ENCODE measurements around the gene TECTA.

DNA sequence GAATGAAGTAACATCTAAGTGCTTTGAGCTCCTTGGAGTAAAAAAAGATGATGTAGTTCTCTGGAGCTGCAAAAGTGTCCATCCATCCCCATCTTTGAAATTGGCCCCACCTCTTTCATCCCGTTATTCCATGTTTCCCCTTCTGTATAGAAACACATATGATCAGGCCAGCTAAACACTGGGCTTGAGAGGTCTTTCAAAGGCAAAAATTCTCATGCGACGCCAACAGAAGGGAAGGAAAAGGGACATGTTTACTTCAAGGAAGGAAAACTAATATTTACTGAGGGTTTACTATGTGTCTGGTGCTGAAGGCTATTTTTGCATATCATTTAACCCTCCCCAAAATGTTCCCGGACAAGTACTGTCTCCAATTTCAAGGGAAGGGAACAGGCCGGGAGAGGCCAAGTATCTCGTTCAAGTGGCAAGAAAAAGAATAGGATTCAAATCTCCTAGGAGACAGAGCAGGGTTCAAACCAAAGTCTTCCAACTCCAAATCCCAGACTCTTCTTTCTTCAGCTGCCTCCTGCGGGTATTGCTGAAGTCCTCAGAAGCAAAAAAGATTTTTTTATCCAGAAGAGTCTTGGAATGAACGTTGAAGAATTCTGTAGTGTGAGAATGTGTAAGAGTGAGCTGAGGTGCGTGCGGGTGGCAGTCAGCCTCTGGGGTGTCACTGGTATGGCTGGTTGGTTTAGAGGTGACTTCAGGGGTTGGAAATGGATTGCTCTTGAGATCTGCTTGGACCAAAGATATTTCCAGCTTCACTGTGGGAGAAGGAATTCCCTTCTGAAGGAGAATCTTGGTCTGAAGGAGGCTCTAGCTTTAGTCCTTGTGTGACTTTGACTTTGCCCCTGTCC, 10.1 kb downstream of the TECTA start:
- TF ChIP-seq NFYB (CRISPR knock-in tag; conservative IDR thresholded peaks at IDR 0.05; ENCODE audit: low read depth): no peak
- TF ChIP-seq, protein P1, sequence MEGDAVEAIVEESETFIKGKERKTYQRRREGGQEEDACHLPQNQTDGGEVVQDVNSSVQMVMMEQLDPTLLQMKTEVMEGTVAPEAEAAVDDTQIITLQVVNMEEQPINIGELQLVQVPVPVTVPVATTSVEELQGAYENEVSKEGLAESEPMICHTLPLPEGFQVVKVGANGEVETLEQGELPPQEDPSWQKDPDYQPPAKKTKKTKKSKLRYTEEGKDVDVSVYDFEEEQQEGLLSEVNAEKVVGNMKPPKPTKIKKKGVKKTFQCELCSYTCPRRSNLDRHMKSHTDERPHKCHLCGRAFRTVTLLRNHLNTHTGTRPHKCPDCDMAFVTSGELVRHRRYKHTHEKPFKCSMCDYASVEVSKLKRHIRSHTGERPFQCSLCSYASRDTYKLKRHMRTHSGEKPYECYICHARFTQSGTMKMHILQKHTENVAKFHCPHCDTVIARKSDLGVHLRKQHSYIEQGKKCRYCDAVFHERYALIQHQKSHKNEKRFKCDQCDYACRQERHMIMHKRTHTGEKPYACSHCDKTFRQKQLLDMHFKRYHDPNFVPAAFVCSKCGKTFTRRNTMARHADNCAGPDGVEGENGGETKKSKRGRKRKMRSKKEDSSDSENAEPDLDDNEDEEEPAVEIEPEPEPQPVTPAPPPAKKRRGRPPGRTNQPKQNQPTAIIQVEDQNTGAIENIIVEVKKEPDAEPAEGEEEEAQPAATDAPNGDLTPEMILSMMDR (IDR thresholded peaks at IDR 0.05): no peak
- TF ChIP-seq, protein P2, sequence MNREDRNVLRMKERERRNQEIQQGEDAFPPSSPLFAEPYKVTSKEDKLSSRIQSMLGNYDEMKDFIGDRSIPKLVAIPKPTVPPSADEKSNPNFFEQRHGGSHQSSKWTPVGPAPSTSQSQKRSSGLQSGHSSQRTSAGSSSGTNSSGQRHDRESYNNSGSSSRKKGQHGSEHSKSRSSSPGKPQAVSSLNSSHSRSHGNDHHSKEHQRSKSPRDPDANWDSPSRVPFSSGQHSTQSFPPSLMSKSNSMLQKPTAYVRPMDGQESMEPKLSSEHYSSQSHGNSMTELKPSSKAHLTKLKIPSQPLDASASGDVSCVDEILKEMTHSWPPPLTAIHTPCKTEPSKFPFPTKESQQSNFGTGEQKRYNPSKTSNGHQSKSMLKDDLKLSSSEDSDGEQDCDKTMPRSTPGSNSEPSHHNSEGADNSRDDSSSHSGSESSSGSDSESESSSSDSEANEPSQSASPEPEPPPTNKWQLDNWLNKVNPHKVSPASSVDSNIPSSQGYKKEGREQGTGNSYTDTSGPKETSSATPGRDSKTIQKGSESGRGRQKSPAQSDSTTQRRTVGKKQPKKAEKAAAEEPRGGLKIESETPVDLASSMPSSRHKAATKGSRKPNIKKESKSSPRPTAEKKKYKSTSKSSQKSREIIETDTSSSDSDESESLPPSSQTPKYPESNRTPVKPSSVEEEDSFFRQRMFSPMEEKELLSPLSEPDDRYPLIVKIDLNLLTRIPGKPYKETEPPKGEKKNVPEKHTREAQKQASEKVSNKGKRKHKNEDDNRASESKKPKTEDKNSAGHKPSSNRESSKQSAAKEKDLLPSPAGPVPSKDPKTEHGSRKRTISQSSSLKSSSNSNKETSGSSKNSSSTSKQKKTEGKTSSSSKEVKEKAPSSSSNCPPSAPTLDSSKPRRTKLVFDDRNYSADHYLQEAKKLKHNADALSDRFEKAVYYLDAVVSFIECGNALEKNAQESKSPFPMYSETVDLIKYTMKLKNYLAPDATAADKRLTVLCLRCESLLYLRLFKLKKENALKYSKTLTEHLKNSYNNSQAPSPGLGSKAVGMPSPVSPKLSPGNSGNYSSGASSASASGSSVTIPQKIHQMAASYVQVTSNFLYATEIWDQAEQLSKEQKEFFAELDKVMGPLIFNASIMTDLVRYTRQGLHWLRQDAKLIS (CRISPR knock-in tag; IDR thresholded peaks at IDR 0.05; ENCODE audit: borderline replicate concordance): no peak
- no peak for TF ChIP-seq SMAD3 (CRISPR knock-in tag; IDR thresholded peaks at IDR 0.05; ENCODE audit: borderline replicate concordance)
- no peak for TF ChIP-seq ZBTB21 (CRISPR knock-in tag; IDR thresholded peaks at IDR 0.05; ENCODE audit: borderline replicate concordance)
- TF ChIP-seq, protein P3, sequence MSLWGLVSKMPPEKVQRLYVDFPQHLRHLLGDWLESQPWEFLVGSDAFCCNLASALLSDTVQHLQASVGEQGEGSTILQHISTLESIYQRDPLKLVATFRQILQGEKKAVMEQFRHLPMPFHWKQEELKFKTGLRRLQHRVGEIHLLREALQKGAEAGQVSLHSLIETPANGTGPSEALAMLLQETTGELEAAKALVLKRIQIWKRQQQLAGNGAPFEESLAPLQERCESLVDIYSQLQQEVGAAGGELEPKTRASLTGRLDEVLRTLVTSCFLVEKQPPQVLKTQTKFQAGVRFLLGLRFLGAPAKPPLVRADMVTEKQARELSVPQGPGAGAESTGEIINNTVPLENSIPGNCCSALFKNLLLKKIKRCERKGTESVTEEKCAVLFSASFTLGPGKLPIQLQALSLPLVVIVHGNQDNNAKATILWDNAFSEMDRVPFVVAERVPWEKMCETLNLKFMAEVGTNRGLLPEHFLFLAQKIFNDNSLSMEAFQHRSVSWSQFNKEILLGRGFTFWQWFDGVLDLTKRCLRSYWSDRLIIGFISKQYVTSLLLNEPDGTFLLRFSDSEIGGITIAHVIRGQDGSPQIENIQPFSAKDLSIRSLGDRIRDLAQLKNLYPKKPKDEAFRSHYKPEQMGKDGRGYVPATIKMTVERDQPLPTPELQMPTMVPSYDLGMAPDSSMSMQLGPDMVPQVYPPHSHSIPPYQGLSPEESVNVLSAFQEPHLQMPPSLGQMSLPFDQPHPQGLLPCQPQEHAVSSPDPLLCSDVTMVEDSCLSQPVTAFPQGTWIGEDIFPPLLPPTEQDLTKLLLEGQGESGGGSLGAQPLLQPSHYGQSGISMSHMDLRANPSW (CRISPR knock-in tag; conservative IDR thresholded peaks at IDR 0.05; ENCODE audit: low read depth): no peak
- TF ChIP-seq, protein P4, sequence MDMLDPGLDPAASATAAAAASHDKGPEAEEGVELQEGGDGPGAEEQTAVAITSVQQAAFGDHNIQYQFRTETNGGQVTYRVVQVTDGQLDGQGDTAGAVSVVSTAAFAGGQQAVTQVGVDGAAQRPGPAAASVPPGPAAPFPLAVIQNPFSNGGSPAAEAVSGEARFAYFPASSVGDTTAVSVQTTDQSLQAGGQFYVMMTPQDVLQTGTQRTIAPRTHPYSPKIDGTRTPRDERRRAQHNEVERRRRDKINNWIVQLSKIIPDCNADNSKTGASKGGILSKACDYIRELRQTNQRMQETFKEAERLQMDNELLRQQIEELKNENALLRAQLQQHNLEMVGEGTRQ (CRISPR knock-in tag; IDR thresholded peaks at IDR 0.05): no peak
- TF ChIP-seq CREB1 (CRISPR knock-in tag; IDR thresholded peaks at IDR 0.05): no peak
- TF ChIP-seq, protein P5, sequence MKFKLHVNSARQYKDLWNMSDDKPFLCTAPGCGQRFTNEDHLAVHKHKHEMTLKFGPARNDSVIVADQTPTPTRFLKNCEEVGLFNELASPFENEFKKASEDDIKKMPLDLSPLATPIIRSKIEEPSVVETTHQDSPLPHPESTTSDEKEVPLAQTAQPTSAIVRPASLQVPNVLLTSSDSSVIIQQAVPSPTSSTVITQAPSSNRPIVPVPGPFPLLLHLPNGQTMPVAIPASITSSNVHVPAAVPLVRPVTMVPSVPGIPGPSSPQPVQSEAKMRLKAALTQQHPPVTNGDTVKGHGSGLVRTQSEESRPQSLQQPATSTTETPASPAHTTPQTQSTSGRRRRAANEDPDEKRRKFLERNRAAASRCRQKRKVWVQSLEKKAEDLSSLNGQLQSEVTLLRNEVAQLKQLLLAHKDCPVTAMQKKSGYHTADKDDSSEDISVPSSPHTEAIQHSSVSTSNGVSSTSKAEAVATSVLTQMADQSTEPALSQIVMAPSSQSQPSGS (CRISPR knock-in tag; IDR thresholded peaks at IDR 0.05; ENCODE audit: borderline replicate concordance, low read depth): no peak
- no peak for TF ChIP-seq CREM (CRISPR knock-in tag; IDR thresholded peaks at IDR 0.05)
- no peak for TF ChIP-seq ELF4 (CRISPR knock-in tag; IDR thresholded peaks at IDR 0.05; ENCODE audit: low read depth)

Data from WTC11 (cell line).